K562 (cell line): ENCODE data around the gene SH2D7. TPM values are rescaled to one million over a fixed set of nuclear protein-coding genes. Genes with fewer than 3 reads are reported as not detected.

Experiments
- ATAC-seq: fragments of 200-7000 bp; cut with Tn5 transposase; 3 replicates; pipeline ENCODE4 v1.9.1; 2020; ENCODE audit warnings: moderate library complexity
- BruUV-seq: library from RNA; stranded (reverse); fragments of 400-500 nt; replicated peaks from 2 replicates; lab custom pipeline; 2021; lab: Mats Ljungman, UMichigan
- CTCF ChIA-PET: fragments of 300-600 bp; formaldehyde crosslinking; extraction: SDS; loops from one replicate; lab custom pipeline; 2021; ENCODE audit warnings: low intra/inter-chr PET ratio; lab: Yijun Ruan, JAX
- POLR2A ChIA-PET: fragments of 300-600, 350-650 bp; sonication (Branson Sonifier 250); formaldehyde crosslinking; extraction: SDS; loops from one replicate; lab custom pipeline; 2021; ENCODE audit warnings: antibody characterized with exemption, inconsistent platforms; lab: Yijun Ruan, JAX
- DNase-seq, 4 experiments: peaks; one replicate each; pipeline versions ENCODE4 v3.0.0 to v3.0.0-alpha.2; 2011 to 2018; ENCODE audit warnings: low spot score in 3 of 4, mixed read lengths in 3 of 4; ENCODE audit errors: extremely low read depth in 1 of 4
- FAIRE-seq: peaks from 2 replicates; lab custom pipeline; 2011; peaks lifted over from hg19 to GRCh38; lab: Jason Lieb, UNC
- H2AFZ ChIP-seq: 2 replicates; pipeline ENCODE4 v1.6.0; 2011; ENCODE audit warnings: low read depth, low read length, control low read depth, inconsistent platforms
- H3K27ac ChIP-seq: fragments of 200-600 bp; 3 replicates; pipeline ENCODE4 v1.8.0; 2011; ENCODE audit warnings: low read depth, mild to moderate bottlenecking, control low read depth, inconsistent platforms, low read length, moderate library complexity, mixed read lengths; ENCODE audit errors: extremely low read depth
- H3K27me3 ChIP-seq, 2 experiments: fragments of 300-600 bp in 1 of 2; 2 replicates in 1 of 2; 3 replicates in 1 of 2; pipeline versions ENCODE4 v1.6.0 to v1.8.0; 2011; ENCODE audit warnings: inconsistent platforms in 2 of 2, low read length in 2 of 2, mild to moderate bottlenecking in 1 of 2, mixed read lengths in 1 of 2, moderate library complexity in 1 of 2; ENCODE audit not compliant: control insufficient read depth in 2 of 2, insufficient read depth in 2 of 2
- H3K36me3 ChIP-seq: fragments of 300-600 bp; 3 replicates; pipeline ENCODE4 v1.8.0; 2011; ENCODE audit warnings: mild to moderate bottlenecking, low read length, inconsistent platforms; ENCODE audit not compliant: control insufficient read depth, insufficient read depth
- H3K4me1 ChIP-seq, 2 experiments: fragments of 200-600 bp in 1 of 2; replicated peaks in 1 of 2; 2 replicates in 1 of 2; 3 replicates in 1 of 2; pipeline versions ENCODE4 v1.5.1 to v1.8.0; 2011; ENCODE audit warnings: inconsistent platforms in 2 of 2, low read length in 2 of 2, mild to moderate bottlenecking in 1 of 2, mixed read lengths in 1 of 2, moderate library complexity in 1 of 2; ENCODE audit not compliant: control insufficient read depth in 2 of 2, insufficient read depth in 2 of 2
- H3K4me2 ChIP-seq: 2 replicates; pipeline ENCODE4 v1.6.1; 2011; ENCODE audit warnings: low read length, control low read depth, inconsistent platforms, mixed read lengths; ENCODE audit not compliant: insufficient read depth
- H3K4me3 ChIP-seq: fragments of 200-600 bp; sonication (generic), shearing (Covaris generic); 2 replicates; pipeline ENCODE4 v1.5.1; 2016; ENCODE audit warnings: control low read depth, inconsistent platforms
- H3K79me2 ChIP-seq: fragments of 200-600 bp; 3 replicates; pipeline ENCODE4 v1.8.0; 2011; ENCODE audit warnings: low read length, inconsistent platforms; ENCODE audit not compliant: control insufficient read depth, insufficient read depth
- H3K9ac ChIP-seq, 2 experiments: 2 replicates each; pipeline versions ENCODE4 v1.6.0 to v1.6.1; 2011; ENCODE audit warnings: low read depth in 2 of 2, low read length in 2 of 2, control low read depth in 1 of 2, inconsistent platforms in 1 of 2, mild to moderate bottlenecking in 1 of 2, mixed read lengths in 1 of 2; ENCODE audit not compliant: insufficient read depth in 1 of 2
- H3K9me1 ChIP-seq: one replicate; pipeline ENCODE4 v1.6.0; 2011; ENCODE audit warnings: inconsistent platforms, mild to moderate bottlenecking, low read length, moderate library complexity; ENCODE audit not compliant: control insufficient read depth, insufficient read depth
- H3K9me3 ChIP-seq: replicated peaks from 2 replicates; pipeline ENCODE4 v1.5.1; 2011; ENCODE audit warnings: low read depth, low read length, inconsistent platforms; ENCODE audit not compliant: control insufficient read depth, insufficient read depth
- H4K20me1 ChIP-seq: replicated peaks from 2 replicates; pipeline ENCODE4 v1.6.1; 2011; ENCODE audit warnings: low read length, inconsistent platforms, mixed read lengths; ENCODE audit not compliant: control insufficient read depth, insufficient read depth
- ARHGAP35 ChIP-seq: fragments of 450-650 bp; IDR thresholded peaks from 2 replicates; pipeline ENCODE4 v1.6.1; 2018; ENCODE audit not compliant: partially characterized antibody
- PHF20 ChIP-seq: fragments of 450-650 bp; IDR thresholded peaks from 2 replicates; pipeline ENCODE4 v1.6.1; 2018; ENCODE audit not compliant: partially characterized antibody
- RAD51 ChIP-seq: fragments of 450-650 bp; IDR thresholded peaks from 2 replicates; pipeline ENCODE4 v1.7.1; 2016; ENCODE audit warnings: low read depth, mild to moderate bottlenecking, borderline replicate concordance
- RBFOX2 ChIP-seq: fragments of 200-400 bp; formaldehyde crosslinking; IDR thresholded peaks from 2 replicates; pipeline ENCODE4 v1.6.1; 2017; ENCODE audit warnings: low read depth, mild to moderate bottlenecking, low read length, moderate library complexity
- SIRT6 ChIP-seq: IDR thresholded peaks from one replicate; pipeline ENCODE4 v1.6.1; 2012; ENCODE audit warnings: low read depth, mild to moderate bottlenecking, control low read depth, inconsistent platforms, low read length, moderate library complexity
- TCFL5 ChIP-seq: fragments of 250-450 bp; sonication (Bioruptor Pico); conservative IDR thresholded peaks from 2 replicates; pipeline ENCODE4 v1.6.1; 2021; ENCODE audit warnings: mild to moderate bottlenecking, moderate library complexity, matching md5 sums
- ZC3H4 ChIP-seq: sonication (generic); formaldehyde crosslinking; IDR thresholded peaks from 2 replicates; pipeline ENCODE4 v1.9.0; 2021; ENCODE audit warnings: missing genetic modification reagents, borderline replicate concordance
- WGBS: fragments of 100-300 bp; shearing (Covaris generic); methylation state at CpG from one replicate; pipeline ENCODE4 v1.1.6; 2016; ENCODE audit warnings: low coverage, mixed read lengths; ENCODE audit not compliant: insufficient coverage; ENCODE audit errors: missing lambda C conversion rate; 5-methylcytosine and 5-hydroxymethylcytosine counted together
- in situ Hi-C: fragments of 300-500 bp; cut with MboI; formaldehyde crosslinking; loops from 4 replicates; pipeline ENCODE4 v1.15.0; 2018; ENCODE audit warnings: inconsistent platforms, mixed read lengths
- intact Hi-C: fragments of 100-400 bp; cut with micrococcal nuclease; formaldehyde crosslinking; loops from 2 replicates; pipeline ENCODE4 v1.14.2; 2022
- polyA plus RNA-seq, 8 experiments: library from polyadenylated mRNA; depleted of rRNA in 4 of 8; stranded (reverse) in 5 of 8; unstranded in 3 of 8; fragments of >200 nt; fragmentation: Nextera tagmentation in 2 of 8; fragmentation: Illumina TruSeq in 1 of 8; extraction: Ambion mirVana in 2 of 8; extraction: Trizol in 1 of 8; gene quantifications; 2 replicates each; pipeline versions ENCODE4 v1.2.1 to v1.2.3, GENCODE V29; 2011 to 2014; ENCODE audit warnings: inconsistent platforms in 1 of 8, missing spikeins in 1 of 8
- total RNA-seq, 7 experiments: library from RNA; depleted of rRNA in 6 of 7; stranded (reverse); fragments of >200 nt in 6 of 7; fragmentation: Illumina TruSeq in 2 of 7; extraction: Trizol in 2 of 7; gene quantifications; 2 replicates each; pipeline versions ENCODE4 v1.2.1 to v1.2.3, GENCODE V29; 2011 to 2021; ENCODE audit warnings: low replicate concordance in 1 of 7
- TF ChIP-seq, protein P1 (sequence below): fragments of 250-450 bp; sonication (Bioruptor Pico); IDR thresholded peaks from 2 replicates; pipeline ENCODE4 v1.4.0; 2020
- TF ChIP-seq, protein P2 (sequence below): IDR thresholded peaks from 2 replicates; pipeline ENCODE4 v1.6.1; 2012; ENCODE audit warnings: low read depth, low read length, improper control_type of control experiment, borderline replicate concordance

The SH2D7 gene
- total and polyA plus RNA-seq, 9 of the 15 experiments (the other 6 are each of a cell fraction or from before 2014, with no cell fraction given): not detected

DNA sequence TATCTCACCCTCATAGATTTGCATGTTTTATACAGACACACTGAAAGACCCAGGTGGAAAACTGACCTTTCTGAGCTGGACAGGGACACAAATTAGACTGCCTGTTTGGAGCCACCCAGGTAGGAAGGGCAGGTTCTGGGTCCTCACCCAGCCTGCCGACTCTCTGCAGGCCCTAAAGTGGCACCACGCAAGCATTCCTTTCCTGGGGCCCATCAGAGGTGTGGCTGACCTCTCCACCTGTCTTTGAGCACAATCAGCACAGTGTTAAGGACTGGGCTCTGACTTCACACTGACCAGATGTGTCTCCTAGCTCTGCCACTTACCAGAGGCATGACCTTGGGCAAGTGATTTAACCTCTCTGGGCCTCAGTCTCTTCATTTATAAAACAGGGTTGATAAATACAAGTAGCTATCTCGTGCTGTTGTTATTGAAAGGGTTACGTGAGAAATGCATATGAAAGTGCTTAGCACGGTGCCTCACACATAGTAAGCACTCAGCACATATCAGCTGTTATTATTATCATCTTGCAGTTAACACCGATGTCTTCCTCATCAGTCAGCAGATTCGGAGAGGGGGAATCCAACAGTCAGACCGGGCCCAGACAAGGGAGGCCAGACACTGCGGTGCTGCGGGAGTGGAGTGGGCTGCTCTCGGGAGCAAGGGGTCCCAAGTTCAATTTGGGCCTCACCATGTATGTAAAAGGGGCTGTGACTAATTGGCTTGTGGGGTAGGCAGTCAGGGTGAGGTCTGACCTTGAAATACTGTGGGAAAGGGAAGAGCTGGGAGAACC is 12.9 kb upstream of the SH2D7 start:
- CTCF ChIA-PET: no interaction called here
- ATAC-seq (no peak), FAIRE-seq (no peak), DNase-seq (no peak)
- POLR2A ChIA-PET: interaction anchor here (0.7 to 1.4 kb wide), 2 partner anchors 20 to 83 kb away, joined by 3 to 4 read pairs; no protein-coding TSS in a partner anchor
- no peaks in the 10 kb centered on the region for H3K36me3 ChIP-seq
- TF ChIP-seq SIRT6: no peak
- TF ChIP-seq TCFL5 (CRISPR knock-in tag): no peak
- no peak for TF ChIP-seq ARHGAP35
- TF ChIP-seq RBFOX2: no peak
- TF ChIP-seq, protein P1, sequence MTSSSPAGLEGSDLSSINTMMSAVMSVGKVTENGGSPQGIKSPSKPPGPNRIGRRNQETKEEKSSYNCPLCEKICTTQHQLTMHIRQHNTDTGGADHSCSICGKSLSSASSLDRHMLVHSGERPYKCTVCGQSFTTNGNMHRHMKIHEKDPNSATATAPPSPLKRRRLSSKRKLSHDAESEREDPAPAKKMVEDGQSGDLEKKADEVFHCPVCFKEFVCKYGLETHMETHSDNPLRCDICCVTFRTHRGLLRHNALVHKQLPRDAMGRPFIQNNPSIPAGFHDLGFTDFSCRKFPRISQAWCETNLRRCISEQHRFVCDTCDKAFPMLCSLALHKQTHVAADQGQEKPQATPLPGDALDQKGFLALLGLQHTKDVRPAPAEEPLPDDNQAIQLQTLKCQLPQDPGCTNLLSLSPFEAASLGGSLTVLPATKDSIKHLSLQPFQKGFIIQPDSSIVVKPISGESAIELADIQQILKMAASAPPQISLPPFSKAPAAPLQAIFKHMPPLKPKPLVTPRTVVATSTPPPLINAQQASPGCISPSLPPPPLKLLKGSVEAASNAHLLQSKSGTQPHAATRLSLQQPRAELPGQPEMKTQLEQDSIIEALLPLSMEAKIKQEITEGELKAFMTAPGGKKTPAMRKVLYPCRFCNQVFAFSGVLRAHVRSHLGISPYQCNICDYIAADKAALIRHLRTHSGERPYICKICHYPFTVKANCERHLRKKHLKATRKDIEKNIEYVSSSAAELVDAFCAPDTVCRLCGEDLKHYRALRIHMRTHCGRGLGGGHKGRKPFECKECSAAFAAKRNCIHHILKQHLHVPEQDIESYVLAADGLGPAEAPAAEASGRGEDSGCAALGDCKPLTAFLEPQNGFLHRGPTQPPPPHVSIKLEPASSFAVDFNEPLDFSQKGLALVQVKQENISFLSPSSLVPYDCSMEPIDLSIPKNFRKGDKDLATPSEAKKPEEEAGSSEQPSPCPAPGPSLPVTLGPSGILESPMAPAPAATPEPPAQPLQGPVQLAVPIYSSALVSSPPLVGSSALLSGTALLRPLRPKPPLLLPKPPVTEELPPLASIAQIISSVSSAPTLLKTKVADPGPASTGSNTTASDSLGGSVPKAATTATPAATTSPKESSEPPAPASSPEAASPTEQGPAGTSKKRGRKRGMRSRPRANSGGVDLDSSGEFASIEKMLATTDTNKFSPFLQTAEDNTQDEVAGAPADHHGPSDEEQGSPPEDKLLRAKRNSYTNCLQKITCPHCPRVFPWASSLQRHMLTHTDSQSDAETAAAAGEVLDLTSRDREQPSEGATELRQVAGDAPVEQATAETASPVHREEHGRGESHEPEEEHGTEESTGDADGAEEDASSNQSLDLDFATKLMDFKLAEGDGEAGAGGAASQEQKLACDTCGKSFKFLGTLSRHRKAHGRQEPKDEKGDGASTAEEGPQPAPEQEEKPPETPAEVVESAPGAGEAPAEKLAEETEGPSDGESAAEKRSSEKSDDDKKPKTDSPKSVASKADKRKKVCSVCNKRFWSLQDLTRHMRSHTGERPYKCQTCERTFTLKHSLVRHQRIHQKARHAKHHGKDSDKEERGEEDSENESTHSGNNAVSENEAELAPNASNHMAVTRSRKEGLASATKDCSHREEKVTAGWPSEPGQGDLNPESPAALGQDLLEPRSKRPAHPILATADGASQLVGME (CRISPR knock-in tag): no peak
- no peak for TF ChIP-seq PHF20
- TF ChIP-seq RAD51: no peak
- TF ChIP-seq ZC3H4: no peak
- TF ChIP-seq, protein P2, sequence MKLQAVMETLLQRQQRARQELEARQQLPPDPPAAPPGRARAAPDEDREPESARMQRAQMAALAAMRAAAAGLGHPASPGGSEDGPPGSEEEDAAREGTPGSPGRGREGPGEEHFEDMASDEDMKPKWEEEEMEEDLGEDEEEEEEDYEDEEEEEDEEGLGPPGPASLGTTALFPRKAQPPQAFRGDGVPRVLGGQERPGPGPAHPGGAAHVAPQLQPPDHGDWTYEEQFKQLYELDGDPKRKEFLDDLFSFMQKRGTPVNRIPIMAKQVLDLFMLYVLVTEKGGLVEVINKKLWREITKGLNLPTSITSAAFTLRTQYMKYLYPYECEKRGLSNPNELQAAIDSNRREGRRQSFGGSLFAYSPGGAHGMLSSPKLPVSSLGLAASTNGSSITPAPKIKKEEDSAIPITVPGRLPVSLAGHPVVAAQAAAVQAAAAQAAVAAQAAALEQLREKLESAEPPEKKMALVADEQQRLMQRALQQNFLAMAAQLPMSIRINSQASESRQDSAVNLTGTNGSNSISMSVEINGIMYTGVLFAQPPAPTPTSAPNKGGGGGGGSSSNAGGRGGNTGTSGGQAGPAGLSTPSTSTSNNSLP: no peak
- in situ Hi-C loops (no loop called here), intact Hi-C loops (no loop called here)
- H3K4me1 ChIP-seq: peaks cover 7 to 20% of the 10 kb centered on the region in 2 experiments; a peak in 3 of 5 replicates
- no peak overlapping the region for H3K27ac ChIP-seq
- H3K9ac ChIP-seq: no peak overlapping the region; a peak in 1 of 4 replicates
- H4K20me1 ChIP-seq: peaks cover 9% of the 10 kb centered on the region
- no peak overlapping the region for H3K4me3 ChIP-seq
- no peaks in the 10 kb centered on the region for H3K27me3 ChIP-seq
- 61% methylated on average over 11 of the region's 11 CpGs for WGBS
- peaks cover 10% of the 10 kb centered on the region; the same call in 2 of the 3 replicates for H3K79me2 ChIP-seq
- no peak overlapping the region for H3K4me2 ChIP-seq
- no TSS peak for BruUV-seq
- H2AFZ ChIP-seq: no peak overlapping the region
- no peaks in the 10 kb centered on the region for H3K9me3 ChIP-seq
- H3K9me1 ChIP-seq: no peaks in the 10 kb centered on the region
